HCT116 (cell line): ENCODE data around the gene NCOA1.

Experiments used
- ELF1 ChIP-seq: IDR thresholded peaks from 2 replicates; pipeline ENCODE4 v1.6.1; 2012; ENCODE audit warnings: low read depth, borderline replicate concordance
- JUND ChIP-seq: IDR thresholded peaks from 2 replicates; pipeline ENCODE4 v1.6.1; 2012
- ZNF274 ChIP-seq: fragments of 200-500 bp; sonication (Bioruptor generic); IDR thresholded peaks from 2 replicates; pipeline ENCODE4 v1.6.1; 2014; ENCODE audit warnings: mild to moderate bottlenecking, low read depth, low read length, inconsistent platforms
- TF ChIP-seq, protein P1 (sequence below), 3 experiments: fragments of 200-600 bp in 1 of 3; sonication (generic) in 1 of 3; IDR thresholded peaks in 2 of 3; conservative IDR thresholded peaks in 1 of 3; 2 replicates each; pipeline ENCODE4 v1.5.1; 2012 to 2017; ENCODE audit warnings: low read depth in 2 of 3, low read length in 2 of 3, antibody characterized with exemption in 1 of 3, borderline replicate concordance in 1 of 3, control low read depth in 1 of 3, mild to moderate bottlenecking in 1 of 3, mixed read lengths in 1 of 3, mixed run types in 1 of 3, moderate library complexity in 1 of 3; ENCODE audit not compliant: insufficient read depth in 1 of 3
- TF ChIP-seq, protein P2 (sequence below): IDR thresholded peaks from 2 replicates; pipeline ENCODE4 v1.6.1; 2012

DNA sequence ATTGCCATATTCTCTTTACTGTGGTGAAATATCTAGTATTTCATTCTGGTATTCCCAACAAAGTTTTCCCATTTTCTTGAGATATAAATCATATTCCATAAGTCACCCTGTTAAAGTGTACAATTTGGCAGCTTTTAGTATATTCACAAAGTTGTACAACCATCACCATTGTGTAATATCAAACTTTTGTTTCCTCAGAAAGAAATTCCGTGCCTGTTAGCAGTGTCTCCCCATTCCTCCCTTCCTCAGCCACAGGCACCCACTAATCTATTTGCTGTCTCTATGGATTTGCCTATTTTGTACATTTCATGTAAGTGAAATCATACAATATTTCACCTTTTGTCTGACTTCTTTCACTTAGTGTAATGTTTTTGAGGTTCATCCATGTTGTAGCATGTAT is 19.7 kb downstream of the NCOA1 start:
- TF ChIP-seq, protein P1, sequence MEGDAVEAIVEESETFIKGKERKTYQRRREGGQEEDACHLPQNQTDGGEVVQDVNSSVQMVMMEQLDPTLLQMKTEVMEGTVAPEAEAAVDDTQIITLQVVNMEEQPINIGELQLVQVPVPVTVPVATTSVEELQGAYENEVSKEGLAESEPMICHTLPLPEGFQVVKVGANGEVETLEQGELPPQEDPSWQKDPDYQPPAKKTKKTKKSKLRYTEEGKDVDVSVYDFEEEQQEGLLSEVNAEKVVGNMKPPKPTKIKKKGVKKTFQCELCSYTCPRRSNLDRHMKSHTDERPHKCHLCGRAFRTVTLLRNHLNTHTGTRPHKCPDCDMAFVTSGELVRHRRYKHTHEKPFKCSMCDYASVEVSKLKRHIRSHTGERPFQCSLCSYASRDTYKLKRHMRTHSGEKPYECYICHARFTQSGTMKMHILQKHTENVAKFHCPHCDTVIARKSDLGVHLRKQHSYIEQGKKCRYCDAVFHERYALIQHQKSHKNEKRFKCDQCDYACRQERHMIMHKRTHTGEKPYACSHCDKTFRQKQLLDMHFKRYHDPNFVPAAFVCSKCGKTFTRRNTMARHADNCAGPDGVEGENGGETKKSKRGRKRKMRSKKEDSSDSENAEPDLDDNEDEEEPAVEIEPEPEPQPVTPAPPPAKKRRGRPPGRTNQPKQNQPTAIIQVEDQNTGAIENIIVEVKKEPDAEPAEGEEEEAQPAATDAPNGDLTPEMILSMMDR (IDR thresholded peaks at IDR 0.05 in 2 of 3, conservative IDR thresholded peaks at IDR 0.05 in 1 of 3; ENCODE audit: borderline replicate concordance in 1 of 3, insufficient read depth in 1 of 3, low read depth in 2 of 3, low read length in 2 of 3), result no peak
- TF ChIP-seq, protein P2, sequence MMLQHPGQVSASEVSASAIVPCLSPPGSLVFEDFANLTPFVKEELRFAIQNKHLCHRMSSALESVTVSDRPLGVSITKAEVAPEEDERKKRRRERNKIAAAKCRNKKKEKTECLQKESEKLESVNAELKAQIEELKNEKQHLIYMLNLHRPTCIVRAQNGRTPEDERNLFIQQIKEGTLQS, result no peak
- TF ChIP-seq ELF1 (no peak), JUND (no peak), ZNF274 (no peak)
